HEK293 (cell line): ENCODE data around the gene OSCP1.

Experiments used
- CTCF ChIA-PET: fragments of 350-600 bp; formaldehyde crosslinking; extraction: SDS; loops from one replicate; lab custom pipeline; 2021; ENCODE audit warnings: antibody characterized with exemption; lab: Yijun Ruan, JAX
- POLR2A ChIA-PET: fragments of 300-600 bp; formaldehyde crosslinking; extraction: SDS; loops from one replicate; lab custom pipeline; 2020; ENCODE audit warnings: antibody characterized with exemption, inconsistent platforms; lab: Yijun Ruan, JAX
- H3K27ac ChIP-seq: fragments of 200-500 bp; sonication (Bioruptor generic); 2 replicates; pipeline ENCODE4 v1.5.1; 2014; ENCODE audit warnings: low read depth, low read length, control low read depth, inconsistent platforms; ENCODE audit errors: extremely low read depth
- H3K36me3 ChIP-seq, 2 experiments: fragments of 200-500 bp in 1 of 2; sonication (Bioruptor generic) in 1 of 2; 1 replicate in 1 of 2; 2 replicates in 1 of 2; pipeline ENCODE4 v1.5.1; 2014 to 2017; ENCODE audit warnings: inconsistent platforms in 2 of 2, low read length in 2 of 2; ENCODE audit not compliant: control insufficient read depth in 2 of 2, insufficient read depth in 1 of 2
- H3K4me1 ChIP-seq: fragments of 200-500 bp; sonication (Bioruptor generic); 2 replicates; pipeline ENCODE4 v1.5.1; 2014; ENCODE audit warnings: mild to moderate bottlenecking, low read length, inconsistent platforms; ENCODE audit not compliant: control insufficient read depth, insufficient read depth
- H3K4me3 ChIP-seq: 2 replicates; pipeline ENCODE4 v1.5.1; 2011; ENCODE audit warnings: low read depth, mild to moderate bottlenecking, control low read depth, low read length, moderate library complexity
- H3K9me3 ChIP-seq: fragments of 200-500 bp; sonication (Bioruptor generic); 2 replicates; pipeline ENCODE4 v1.5.1; 2014; ENCODE audit warnings: low read depth, low read length, inconsistent platforms; ENCODE audit not compliant: control insufficient read depth, insufficient read depth
- GLI4 ChIP-seq: fragments of 450-650 bp; formaldehyde crosslinking; IDR thresholded peaks from 2 replicates; pipeline ENCODE4 v1.5.1; 2016; ENCODE audit warnings: missing biosample characterization, missing genetic modification characterization
- HOXD13 ChIP-seq: sonication (generic); formaldehyde crosslinking; IDR thresholded peaks from 2 replicates; pipeline ENCODE4 v1.8.0; 2022; ENCODE audit warnings: missing genetic modification reagents, borderline replicate concordance
- KLF17 ChIP-seq: fragments of 450-650 bp; formaldehyde crosslinking; IDR thresholded peaks from 2 replicates; pipeline ENCODE4 v1.5.1; 2016; ENCODE audit warnings: missing biosample characterization, missing genetic modification characterization
- OVOL3 ChIP-seq: fragments of 450-650 bp; formaldehyde crosslinking; IDR thresholded peaks from 2 replicates; pipeline ENCODE4 v1.5.1; 2016; ENCODE audit warnings: missing biosample characterization, missing genetic modification characterization
- PRDM2 ChIP-seq: fragments of 450-650 bp; formaldehyde crosslinking; IDR thresholded peaks from 2 replicates; pipeline ENCODE4 v1.5.1; 2016; ENCODE audit warnings: missing biosample characterization, missing genetic modification characterization, borderline replicate concordance
- SETDB1 ChIP-seq: IDR thresholded peaks from one replicate; pipeline ENCODE4 v1.6.1; 2017; ENCODE audit warnings: mild to moderate bottlenecking, low read length, moderate library complexity, mixed read lengths; ENCODE audit not compliant: insufficient read length
- ZBTB10 ChIP-seq: fragments of 450-650 bp; formaldehyde crosslinking; IDR thresholded peaks from 2 replicates; pipeline ENCODE4 v1.5.1; 2016; ENCODE audit warnings: missing biosample characterization, missing genetic modification characterization
- ZBTB11 ChIP-seq: fragments of 450-650 bp; formaldehyde crosslinking; conservative IDR thresholded peaks from 2 replicates; pipeline ENCODE4 v1.5.1; 2016; ENCODE audit warnings: low read depth, missing biosample characterization, missing genetic modification characterization
- ZBTB17 ChIP-seq: fragments of 450-650 bp; formaldehyde crosslinking; IDR thresholded peaks from 2 replicates; pipeline ENCODE4 v1.5.1; 2016; ENCODE audit warnings: missing biosample characterization, missing genetic modification characterization
- ZBTB8A ChIP-seq: fragments of 450-650 bp; formaldehyde crosslinking; IDR thresholded peaks from 2 replicates; pipeline ENCODE4 v1.5.1; 2016; ENCODE audit warnings: missing biosample characterization, missing genetic modification characterization
- ZEB2 ChIP-seq: fragments of 450-650 bp; formaldehyde crosslinking; IDR thresholded peaks from 2 replicates; pipeline ENCODE4 v1.5.1; 2016; ENCODE audit warnings: missing biosample characterization, missing genetic modification characterization
- ZNF155 ChIP-seq: fragments of 450-650 bp; formaldehyde crosslinking; IDR thresholded peaks from 2 replicates; pipeline ENCODE4 v1.5.1; 2016; ENCODE audit warnings: missing biosample characterization, missing genetic modification characterization
- ZNF585B ChIP-seq: fragments of 450-650 bp; formaldehyde crosslinking; IDR thresholded peaks from 2 replicates; pipeline ENCODE4 v1.5.1; 2016; ENCODE audit warnings: missing biosample characterization, missing genetic modification characterization
- ZNF701 ChIP-seq: fragments of 450-650 bp; formaldehyde crosslinking; IDR thresholded peaks from 2 replicates; pipeline ENCODE4 v1.5.1; 2016; ENCODE audit warnings: missing biosample characterization, missing genetic modification characterization

The OSCP1 gene

GRCh38 chr1:36469163-36469562, 18.9 kb upstream of the OSCP1 start (continued):
- TF ChIP-seq ZBTB11 (tag by site-specific recombination) (no peak), PRDM2 (tag by site-specific recombination) (no peak)
- TF ChIP-seq, all 188 proteins: peak for 0

GRCh38 chr1:36467700-36468455, 17.6 kb upstream of the OSCP1 start:
- Histone ChIP-seq H3K36me3 (no peaks in the 10 kb centered on the region), H3K9me3 (no peaks in the 10 kb centered on the region), H3K4me1 (no peaks in the 10 kb centered on the region), H3K27ac (no peak overlapping the region), H3K4me3 (no peak overlapping the region)
- ChIA-PET POLR2A (interaction anchor here (1.0 kb wide), 1 partner anchor 17 kb away, joined by 3 read pairs; no protein-coding TSS in a partner anchor), CTCF (no interaction called here)
- no peak for TF ChIP-seq SETDB1
- TF ChIP-seq ZBTB10 = no peak
- TF ChIP-seq HOXD13 (CRISPR knock-in tag) = no peak
- TF ChIP-seq ZNF585B = no peak
- no peak for TF ChIP-seq ZBTB8A (tag by site-specific recombination)
- TF ChIP-seq GLI4 = no peak
- no peak for TF ChIP-seq ZNF701
- no peak for TF ChIP-seq ZEB2 (tag by site-specific recombination)
- no peak for TF ChIP-seq OVOL3
- no peak for TF ChIP-seq ZBTB17 (tag by site-specific recombination)
- TF ChIP-seq ZNF155 (tag by site-specific recombination) = no peak
- no peak for TF ChIP-seq KLF17
- no peak for TF ChIP-seq PRDM2 (tag by site-specific recombination)
